NB4 (cell line): ENCODE measurements around the gene DNAJB4.

Experiments used
- CTCF ChIP-seq: IDR thresholded peaks from one replicate; pipeline ENCODE4 v1.5.1; 2012; ENCODE audit warnings: low read depth, low read length
- MAX ChIP-seq: IDR thresholded peaks from 2 replicates; pipeline ENCODE4 v1.6.1; 2011; ENCODE audit warnings: low read depth, low read length
- MYC ChIP-seq: IDR thresholded peaks from 2 replicates; pipeline ENCODE4 v1.6.1; 2011; ENCODE audit warnings: low read depth, low read length
- POLR2A ChIP-seq: IDR thresholded peaks from 2 replicates; pipeline ENCODE4 v1.6.1; 2011; ENCODE audit warnings: mild to moderate bottlenecking; ENCODE audit not compliant: insufficient read length; ENCODE audit errors: extremely low read depth

- TF ChIP-seq MAX (no peak), CTCF (no peak), POLR2A (no peak), MYC (no peak)
These were observed 35.8 kb downstream of the DNAJB4 start for GRCh38 chr1:78040484-78041089.
